MCF 10A (cell line): ENCODE measurements around the gene SH3YL1. TPM values are rescaled to one million over a fixed set of nuclear protein-coding genes. Genes with fewer than 3 reads are reported as not detected.

Source experiments
- BruUV-seq: library from RNA; stranded (reverse); fragments of 400-500 nt; replicated peaks from 2 replicates; lab custom pipeline; 2021; lab: Mats Ljungman, UMichigan
- CTCF ChIA-PET: fragments of 300-600 bp; sonication (Branson Sonifier 250); formaldehyde crosslinking; extraction: SDS; loops from one replicate; lab custom pipeline; 2021; ENCODE audit warnings: antibody characterized with exemption, inconsistent platforms; lab: Yijun Ruan, JAX
- POLR2A ChIA-PET: fragments of 300-600, 350-650 bp; sonication (Branson Sonifier 250); formaldehyde crosslinking; extraction: SDS; loops from one replicate; lab custom pipeline; 2020; ENCODE audit warnings: antibody characterized with exemption, inconsistent platforms; lab: Yijun Ruan, JAX
- DNase-seq: peaks from one replicate; pipeline ENCODE4 v3.0.0-alpha.2; 2018; ENCODE audit not compliant: unreplicated experiment
- H3K27ac Mint-ChIP-seq: one replicate; pipeline ENCODE4 v1.8.0; 2022; ENCODE audit warnings: mild to moderate bottlenecking, low read depth, mixed read lengths; ENCODE audit not compliant: unreplicated experiment
- H3K27me3 Mint-ChIP-seq: one replicate; pipeline ENCODE4 v1.8.0; 2022; ENCODE audit warnings: mixed read lengths; ENCODE audit not compliant: insufficient read depth, unreplicated experiment
- H3K36me3 Mint-ChIP-seq: one replicate; pipeline ENCODE4 v1.8.0; 2022; ENCODE audit warnings: mild to moderate bottlenecking, moderate library complexity, mixed read lengths; ENCODE audit not compliant: insufficient read depth, unreplicated experiment
- H3K4me1 Mint-ChIP-seq: one replicate; pipeline ENCODE4 v1.8.0; 2022; ENCODE audit warnings: mixed read lengths; ENCODE audit not compliant: insufficient read depth, unreplicated experiment
- H3K4me3 Mint-ChIP-seq: one replicate; pipeline ENCODE4 v1.8.0; 2022; ENCODE audit warnings: mild to moderate bottlenecking, moderate library complexity, mixed read lengths; ENCODE audit not compliant: unreplicated experiment
- H3K9me3 Mint-ChIP-seq: one replicate; pipeline ENCODE4 v1.8.0; 2022; ENCODE audit warnings: mixed read lengths; ENCODE audit not compliant: unreplicated experiment
- intact Hi-C: fragments of 100-400 bp; cut with micrococcal nuclease; formaldehyde crosslinking; loops from 2 replicates; pipeline ENCODE4 v1.14.1; 2022
- total RNA-seq: library from RNA; stranded (reverse); gene quantifications from 2 replicates; pipeline ENCODE4 v1.2.3, GENCODE V29; 2022
- TF ChIP-seq, protein P1 (sequence below): fragments of 200-600 bp; IDR thresholded peaks from one replicate; pipeline ENCODE4 v1.8.0; 2022; ENCODE audit warnings: antibody characterized with exemption, mild to moderate bottlenecking; ENCODE audit not compliant: unreplicated experiment

The SH3YL1 gene
- total RNA-seq, 1 experiment from 2014 or later = 47.4 TPM

DNA sequence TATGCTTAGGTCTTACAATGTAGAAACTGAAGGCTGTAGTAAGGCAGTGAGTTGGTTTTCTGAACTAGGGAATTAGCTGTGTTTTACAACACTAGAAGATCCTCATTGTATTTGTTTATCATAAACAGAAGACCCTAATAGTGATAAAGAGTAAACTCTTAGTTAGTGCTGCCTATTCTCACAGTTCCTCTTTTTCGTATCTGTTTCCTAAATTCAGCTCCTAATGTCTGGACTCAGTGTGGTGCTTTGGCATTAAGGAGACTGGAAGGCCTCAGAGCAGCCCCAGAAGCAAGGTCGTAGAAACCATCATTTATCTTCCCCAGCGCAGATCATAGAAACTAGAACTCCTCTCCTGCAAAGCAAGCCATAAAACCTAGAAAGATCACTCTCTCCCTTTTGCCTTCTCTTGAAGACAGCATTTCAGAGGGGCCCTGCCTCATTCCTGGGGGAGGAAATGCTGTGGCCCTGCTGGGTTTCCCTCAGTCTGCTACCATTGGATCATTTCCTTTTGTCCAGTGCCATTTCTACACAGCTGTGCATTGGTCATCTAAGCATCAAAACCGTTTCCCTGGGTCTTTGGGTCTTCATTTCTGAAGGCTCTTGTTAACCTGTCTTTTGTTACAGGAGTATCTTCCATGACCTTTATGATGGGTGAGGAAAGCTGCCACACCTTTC is 5.7 kb upstream of the SH3YL1 start:
- DNase-seq = no peak
- TF ChIP-seq, protein P1, sequence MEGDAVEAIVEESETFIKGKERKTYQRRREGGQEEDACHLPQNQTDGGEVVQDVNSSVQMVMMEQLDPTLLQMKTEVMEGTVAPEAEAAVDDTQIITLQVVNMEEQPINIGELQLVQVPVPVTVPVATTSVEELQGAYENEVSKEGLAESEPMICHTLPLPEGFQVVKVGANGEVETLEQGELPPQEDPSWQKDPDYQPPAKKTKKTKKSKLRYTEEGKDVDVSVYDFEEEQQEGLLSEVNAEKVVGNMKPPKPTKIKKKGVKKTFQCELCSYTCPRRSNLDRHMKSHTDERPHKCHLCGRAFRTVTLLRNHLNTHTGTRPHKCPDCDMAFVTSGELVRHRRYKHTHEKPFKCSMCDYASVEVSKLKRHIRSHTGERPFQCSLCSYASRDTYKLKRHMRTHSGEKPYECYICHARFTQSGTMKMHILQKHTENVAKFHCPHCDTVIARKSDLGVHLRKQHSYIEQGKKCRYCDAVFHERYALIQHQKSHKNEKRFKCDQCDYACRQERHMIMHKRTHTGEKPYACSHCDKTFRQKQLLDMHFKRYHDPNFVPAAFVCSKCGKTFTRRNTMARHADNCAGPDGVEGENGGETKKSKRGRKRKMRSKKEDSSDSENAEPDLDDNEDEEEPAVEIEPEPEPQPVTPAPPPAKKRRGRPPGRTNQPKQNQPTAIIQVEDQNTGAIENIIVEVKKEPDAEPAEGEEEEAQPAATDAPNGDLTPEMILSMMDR = no peak
- CTCF ChIA-PET = interaction anchor here (0.7 to 0.9 kb wide), 2 partner anchors 17 to 350 kb away, joined by 3 read pairs; no protein-coding TSS in a partner anchor
- Mint-ChIP-seq H3K36me3 (peaks cover 43% of the 10 kb centered on the region), H3K27ac (no peak overlapping the region), H3K4me3 (no peak overlapping the region), H3K27me3 (no peaks in the 10 kb centered on the region), H3K9me3 (no peaks in the 10 kb centered on the region), H3K4me1 (peaks cover 41% of the 10 kb centered on the region)
- no TSS peak for BruUV-seq
- POLR2A ChIA-PET = no interaction called here
- intact Hi-C loops = loop anchor here (10.0 kb wide), 1 partner anchor 115 kb away; no protein-coding TSS in a partner anchor

DNA sequence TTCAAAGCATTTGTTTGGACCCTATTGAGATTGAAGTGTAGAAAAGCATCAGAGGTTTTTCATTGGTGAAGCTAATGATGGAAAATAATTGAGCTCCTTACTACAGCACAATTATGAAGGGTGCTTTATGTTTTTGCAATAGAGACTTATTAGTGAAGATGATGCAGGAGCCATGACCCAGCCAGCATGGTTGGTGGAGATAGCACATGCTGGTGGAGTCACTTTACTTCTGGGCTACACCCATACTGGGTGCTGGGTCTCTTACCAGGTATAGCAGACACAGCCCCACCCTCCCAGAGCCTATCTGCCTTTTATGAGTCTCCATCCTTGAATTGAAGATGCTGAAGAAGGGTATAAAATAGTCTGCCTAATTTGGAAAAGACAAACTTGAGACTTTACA is 4.5 kb upstream of the SH3YL1 start:
- intact Hi-C loops = loop anchor here (10.0 kb wide), 1 partner anchor 116 kb away; no protein-coding TSS in a partner anchor
- H3K9me3 Mint-ChIP-seq = no peaks in the 10 kb centered on the region
- peaks cover 41% of the 10 kb centered on the region for H3K4me1 Mint-ChIP-seq
- no peak for DNase-seq
- H3K27ac Mint-ChIP-seq = no peak overlapping the region
- POLR2A ChIA-PET = interaction anchor here (0.7 to 1.4 kb wide), 2 partner anchors 91 to 147 kb away, joined by 3 read pairs; no protein-coding TSS in a partner anchor
- CTCF ChIA-PET = interaction anchor here (1.0 kb wide), 1 partner anchor 18 kb away, joined by 3 read pairs; no protein-coding TSS in a partner anchor
- H3K4me3 Mint-ChIP-seq = no peak overlapping the region
- H3K36me3 Mint-ChIP-seq = peaks cover 34% of the 10 kb centered on the region
- no TSS peak for BruUV-seq
- H3K27me3 Mint-ChIP-seq = no peaks in the 10 kb centered on the region
- TF ChIP-seq, protein P1 = no peak

DNA sequence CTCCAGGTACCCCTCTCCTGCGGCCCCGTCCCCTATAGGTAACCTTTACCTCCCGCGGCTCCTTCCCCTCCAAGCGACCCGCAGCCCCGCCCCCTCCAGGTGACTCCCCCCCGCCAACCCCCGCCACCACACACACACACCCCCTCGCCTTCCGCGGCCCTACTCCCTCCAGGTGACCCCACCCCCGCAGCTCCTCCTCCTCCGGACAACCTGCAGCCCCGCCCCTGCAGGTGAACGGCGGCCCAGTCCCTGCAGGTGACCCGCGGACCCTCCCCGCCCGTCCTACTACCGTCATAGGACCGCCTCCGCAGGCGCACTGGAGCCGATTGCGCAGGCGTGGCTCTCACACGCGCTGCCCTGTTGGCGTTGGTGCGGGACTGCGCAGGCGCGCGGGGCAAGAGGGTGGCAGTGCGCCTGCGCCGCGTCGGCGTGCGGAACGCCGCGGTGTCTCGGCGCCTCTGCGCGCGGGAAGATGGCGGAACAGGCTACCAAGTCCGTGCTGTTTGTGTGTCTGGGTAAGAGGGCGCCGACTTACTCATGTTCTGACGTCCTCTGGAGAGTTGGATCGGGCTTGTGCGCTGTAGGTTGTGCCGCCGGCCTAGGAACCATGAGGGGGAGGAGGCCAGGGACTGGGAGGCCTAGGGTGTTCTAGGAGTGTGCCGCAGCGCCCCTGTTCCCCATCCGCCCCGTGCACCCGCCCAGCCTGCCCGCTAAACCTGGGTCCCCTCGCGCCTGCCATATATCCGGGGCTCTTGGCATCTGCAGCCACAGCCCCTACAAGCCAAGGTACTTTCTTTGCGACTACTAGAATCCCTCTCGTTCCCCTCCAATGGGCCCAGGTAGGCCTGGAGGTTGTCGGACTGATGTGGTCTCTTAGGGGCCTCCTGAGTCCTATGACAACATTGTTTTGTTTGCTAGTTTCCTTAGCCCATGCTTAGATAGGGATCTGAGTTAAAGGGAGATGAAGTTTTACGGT is 949 bp upstream of the SH3YL1 start, which contains the start of gene ACP1:
Gene ACP1 (plus strand): TSS at position 455 of the 976 bp plus-strand sequence. CDS start 18 bp downstream, at position 473.
- TF ChIP-seq, protein P1 = no peak
- POLR2A ChIA-PET = interaction anchor here (0.6 to 1.5 kb wide), 15 partner anchors 8 to 304 kb away, joined by 3 to 7 read pairs (median 3); no protein-coding TSS in a partner anchor
- no peaks in the 10 kb centered on the region for H3K9me3 Mint-ChIP-seq
- peaks cover 28% of the 10 kb centered on the region for H3K4me1 Mint-ChIP-seq
- intact Hi-C loops = loop anchor here (10.0 kb wide), 1 partner anchor 120 kb away; no protein-coding TSS in a partner anchor
- peak within 1 kb of the TSS; percentile 87 for H3K27ac Mint-ChIP-seq
- CTCF ChIA-PET = interaction anchor here (1.6 kb wide), 1 partner anchor 123 kb away, joined by 5 read pairs; no protein-coding TSS in a partner anchor
- H3K27me3 Mint-ChIP-seq = no peaks in the 10 kb centered on the region
- H3K4me3 Mint-ChIP-seq = peak within 1 kb of the TSS; percentile 94
- peaks cover 15% of the 10 kb centered on the region for H3K36me3 Mint-ChIP-seq
- peak; percentile 95 for DNase-seq
- TSS peak; percentile 32 for BruUV-seq
